Right atrium auricular region (tissue), 2 donors: ENCODE data around the gene CASP14. TPM values are rescaled to one million over a fixed set of nuclear protein-coding genes. Genes with fewer than 3 reads are reported as not detected.
A peak's percentile ranks its signal among the peaks of the same experiment; 100 is the strongest.
"Not testable (repeated sequence)": the region's sequence is repeated elsewhere in the genome, so short reads cannot be mapped to it uniquely, and the experiment has no call there.

Source experiments
- DNase-seq: peaks from one replicate; pipeline ENCODE4 v3.0.0-alpha.2; 2019; ENCODE audit warnings: low spot score
- H3K27ac ChIP-seq, 2 donors: fragments of 200-600 bp; sonication (generic); 1 replicate in 1 of 2; 2 replicates in 1 of 2; pipeline ENCODE4 v1.5.1; 2016 to 2019
- H3K27me3 ChIP-seq, 2 donors: fragments of 200-600 bp; sonication (generic); one replicate each; pipeline versions ENCODE4 v1.5.1 to v1.6.0; 2017 to 2019
- H3K36me3 ChIP-seq: fragments of 200-600 bp; sonication (generic); one replicate; pipeline ENCODE4 v1.5.1; 2016
- H3K4me1 ChIP-seq, 2 donors: fragments of 200-600 bp; sonication (generic); one replicate each; pipeline versions ENCODE4 v1.5.1 to v1.6.0; 2017 to 2019
- H3K4me3 ChIP-seq, 2 donors: fragments of 200-600 bp; sonication (generic); 1 replicate in 1 of 2; 2 replicates in 1 of 2; pipeline ENCODE4 v1.5.1; 2017 to 2019; ENCODE audit warnings: mild to moderate bottlenecking in 1 of 2, moderate library complexity in 1 of 2
- H3K9me3 ChIP-seq, 2 donors: fragments of 200-600 bp; sonication (generic); one replicate each; pipeline ENCODE4 v1.5.1; 2019
- CTCF ChIP-seq, 2 donors: fragments of 200-600 bp; sonication (generic); IDR thresholded peaks; one replicate each; pipeline ENCODE4 v1.5.1; 2019; ENCODE audit warnings: antibody characterized with exemption in 2 of 2
- total RNA-seq, 2 donors: library from RNA; depleted of rRNA; stranded (reverse); fragments of >200 nt; gene quantifications; one replicate each; pipeline ENCODE4 v1.1.0, GENCODE V29; 2016

The CASP14 gene
- total RNA-seq, 2 donors from 2014 or later, result not detected

GRCh38 chr19:15096223-15096622 is 46.9 kb downstream of the CASP14 start:
- H3K36me3 ChIP-seq, result no peaks in the 10 kb centered on the region
- H3K27me3 ChIP-seq, result no peaks in the 10 kb centered on the region
- no peak overlapping the region for H3K4me3 ChIP-seq
- DNase-seq, result no peak
- TF ChIP-seq CTCF (IDR thresholded peaks at IDR 0.05), result no peak
- no peak overlapping the region for H3K27ac ChIP-seq
- no peaks in the 10 kb centered on the region for H3K9me3 ChIP-seq
- H3K4me1 ChIP-seq, result peaks cover 0 to 4% of the 10 kb centered on the region in 2 donors

GRCh38 chr19:15097980-15098379 is 48.7 kb downstream of the CASP14 start:
- not testable (repeated sequence) for DNase-seq, H3K27ac ChIP-seq, H3K27me3 ChIP-seq, H3K4me3 ChIP-seq, H3K36me3 ChIP-seq, H3K9me3 ChIP-seq, H3K4me1 ChIP-seq

- Histone ChIP-seq H3K27ac (no peak overlapping the region), H3K36me3 (no peaks in the 10 kb centered on the region), H3K27me3 (no peaks in the 10 kb centered on the region), H3K4me3 (no peak overlapping the region), H3K4me1 (no peaks in the 10 kb centered on the region), H3K9me3 (peaks cover 0 to 2% of the 10 kb centered on the region in 2 donors)
- TF ChIP-seq CTCF (IDR thresholded peaks at IDR 0.05), result no peak
- no peak for DNase-seq
These were observed 49.2 kb downstream of the CASP14 start for GRCh38 chr19:15098460-15098859.

- H3K4me1 ChIP-seq, result no peaks in the 10 kb centered on the region
- DNase-seq, result no peak
- H3K27me3 ChIP-seq, result no peaks in the 10 kb centered on the region
- H3K36me3 ChIP-seq, result no peaks in the 10 kb centered on the region
- peaks cover 0 to 8% of the 10 kb centered on the region in 2 donors for H3K9me3 ChIP-seq
- no peak for TF ChIP-seq CTCF (IDR thresholded peaks at IDR 0.05)
- no peak overlapping the region for H3K27ac ChIP-seq
- no peak overlapping the region for H3K4me3 ChIP-seq
These were observed 49.8 kb downstream of the CASP14 start for GRCh38 chr19:15099017-15099582.

GRCh38 chr19:15101479-15102082 is 52.3 kb downstream of the CASP14 start:
- peaks cover 0 to 18% of the 10 kb centered on the region in 2 donors for H3K9me3 ChIP-seq
- no peak overlapping the region for H3K4me3 ChIP-seq
- H3K27ac ChIP-seq, result no peak overlapping the region
- peak in 1 of 2 donors; percentile 75 for TF ChIP-seq CTCF (IDR thresholded peaks at IDR 0.05)
- no peak for DNase-seq
- no peaks in the 10 kb centered on the region for H3K36me3 ChIP-seq
- no peaks in the 10 kb centered on the region for H3K4me1 ChIP-seq
- H3K27me3 ChIP-seq, result no peaks in the 10 kb centered on the region

GRCh38 chr19:15104003-15104402 is 54.7 kb downstream of the CASP14 start:
- Histone ChIP-seq H3K9me3 (peaks cover 0 to 18% of the 10 kb centered on the region in 2 donors), H3K4me1 (peaks cover 0 to 14% of the 10 kb centered on the region in 2 donors), H3K27ac (no peak overlapping the region), H3K27me3 (no peaks in the 10 kb centered on the region), H3K36me3 (no peaks in the 10 kb centered on the region), H3K4me3 (no peak overlapping the region)
- no peak for TF ChIP-seq CTCF (IDR thresholded peaks at IDR 0.05)
- DNase-seq, result no peak
